ENCODE data around the gene MRPS10.
"Not testable (repeated sequence)": the region's sequence is repeated elsewhere in the genome, so short reads cannot be mapped to it uniquely, and the experiment has no call there.

MRPS10 gene

DNA sequence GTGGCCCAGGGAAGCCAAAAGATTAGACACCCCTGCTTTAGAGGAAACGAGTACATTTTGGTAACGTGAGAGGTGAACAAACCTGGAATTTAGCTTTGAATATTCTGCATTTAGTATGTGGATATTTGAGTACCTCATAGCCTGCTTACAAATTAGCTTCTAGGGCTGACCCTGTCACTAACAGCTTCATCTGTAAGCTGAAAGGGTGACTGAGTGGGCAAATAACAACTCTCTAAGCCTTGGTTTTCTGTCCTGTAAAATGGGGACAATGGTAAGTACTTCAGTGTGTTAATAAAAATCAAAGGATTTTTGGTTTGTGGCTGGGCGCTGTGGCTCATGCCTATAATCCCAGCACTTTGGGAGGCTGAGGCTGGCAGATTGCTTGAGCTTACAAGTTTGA, 14.5 kb downstream of the MRPS10 start:
- DNase-seq: no peak

- not testable (repeated sequence) for DNase-seq
These were observed 15.3 kb downstream of the MRPS10 start for GRCh38 chr6:42202131-42202915.

DNA sequence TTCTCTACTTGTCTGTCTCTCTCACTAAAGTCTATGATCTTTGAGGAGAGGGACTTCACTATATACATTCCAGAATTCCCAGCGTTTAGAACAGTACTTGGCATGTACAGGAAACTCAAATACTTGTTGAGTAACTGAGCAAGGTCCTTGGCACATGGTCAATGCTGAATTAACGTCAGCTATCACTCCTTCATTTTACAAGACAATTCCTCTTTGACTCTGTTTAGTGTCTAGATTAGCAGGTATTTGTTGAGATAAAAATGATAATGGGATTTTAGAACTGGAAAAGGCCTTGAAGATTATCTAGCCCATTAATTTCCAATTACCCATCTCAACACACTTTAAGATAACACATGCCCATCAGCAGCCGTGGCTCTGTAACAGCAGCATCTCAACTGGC, 16.3 kb downstream of the MRPS10 start:
- DNase-seq: no peak

GRCh38 chr6:42200035-42200434, 17.6 kb downstream of the MRPS10 start:
- no peak for DNase-seq

DNA sequence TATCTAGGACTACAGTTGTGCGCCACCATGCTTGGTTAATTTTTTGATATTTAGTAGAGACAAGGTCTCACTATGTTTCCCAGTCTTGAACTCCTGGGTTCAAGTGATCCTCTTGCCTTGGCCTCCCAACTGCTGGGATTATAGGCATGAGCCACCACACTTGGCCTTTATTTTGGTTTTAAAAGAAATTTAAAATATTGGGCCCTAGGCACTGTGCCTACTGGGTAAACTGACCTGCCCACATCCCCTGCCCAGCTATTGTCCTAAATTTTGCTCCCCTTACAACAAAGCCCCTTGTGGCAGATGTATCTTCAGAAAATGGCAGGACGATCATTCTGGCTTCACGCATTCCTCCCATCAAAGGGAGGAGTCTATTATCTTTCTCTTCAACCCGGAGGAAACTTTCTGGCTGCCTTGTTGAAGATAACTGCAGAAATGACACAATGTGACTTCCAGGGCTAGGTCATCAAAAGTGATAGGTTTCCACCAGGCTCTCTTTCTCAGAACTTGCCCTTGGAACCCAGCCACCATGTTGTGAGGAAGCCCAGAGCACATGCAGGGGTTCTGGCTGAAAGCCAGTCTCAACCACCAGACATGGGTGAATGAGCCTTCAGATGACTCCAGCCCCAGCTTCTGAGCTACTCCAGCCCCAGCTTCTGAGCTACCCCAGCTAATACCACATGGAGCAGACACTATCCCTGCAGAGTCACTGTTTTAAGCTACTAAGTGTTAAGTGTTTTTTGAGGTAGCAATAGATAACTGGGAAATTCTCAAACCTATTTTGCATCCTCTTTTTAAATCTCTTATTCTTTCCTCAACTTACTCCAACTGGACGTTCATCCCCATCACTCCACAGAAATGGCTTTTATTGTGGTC, 18.3 kb downstream of the MRPS10 start:
- DNase-seq: no peak

DNA sequence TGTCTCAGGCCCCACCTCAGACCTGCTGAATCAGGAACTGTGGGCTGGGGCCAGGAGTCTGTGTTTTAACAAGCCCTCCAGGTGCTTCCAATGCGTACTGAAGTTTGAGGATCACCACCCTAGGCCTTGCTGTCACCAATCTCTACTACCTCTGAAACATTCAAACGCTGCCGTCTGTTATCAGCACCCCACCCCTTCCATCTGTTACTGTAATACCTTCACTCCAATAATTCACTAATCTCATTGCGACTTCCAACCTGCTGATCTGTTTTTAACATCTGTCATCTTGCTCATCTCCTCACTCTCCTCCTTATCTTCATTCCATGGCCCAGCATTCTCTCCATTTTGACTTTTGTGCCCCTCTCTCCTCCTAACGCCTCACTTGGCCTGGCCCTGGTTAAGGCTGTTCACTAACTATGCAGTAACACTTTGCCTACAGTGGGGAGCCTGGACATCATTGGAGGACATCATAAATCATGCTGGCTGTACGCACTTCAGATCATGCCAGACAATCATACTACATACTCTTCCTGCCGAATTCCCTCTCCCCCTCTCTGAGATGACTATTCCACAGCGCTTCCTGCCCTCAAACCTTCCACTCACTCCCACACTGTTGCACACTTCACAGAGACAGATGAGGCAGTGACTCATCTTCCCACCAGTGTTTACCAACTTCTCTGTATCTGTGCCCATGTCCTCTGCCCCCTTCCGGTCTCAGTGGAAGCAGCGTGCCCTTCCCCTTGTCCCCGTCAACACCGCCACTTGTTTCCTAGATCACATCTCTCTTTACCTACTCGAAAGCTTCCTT, 19.9 kb downstream of the MRPS10 start:
- no peak for DNase-seq

- no peak for DNase-seq
These were observed 22.2 kb downstream of the MRPS10 start for GRCh38 chr6:42195415-42195814.

DNA sequence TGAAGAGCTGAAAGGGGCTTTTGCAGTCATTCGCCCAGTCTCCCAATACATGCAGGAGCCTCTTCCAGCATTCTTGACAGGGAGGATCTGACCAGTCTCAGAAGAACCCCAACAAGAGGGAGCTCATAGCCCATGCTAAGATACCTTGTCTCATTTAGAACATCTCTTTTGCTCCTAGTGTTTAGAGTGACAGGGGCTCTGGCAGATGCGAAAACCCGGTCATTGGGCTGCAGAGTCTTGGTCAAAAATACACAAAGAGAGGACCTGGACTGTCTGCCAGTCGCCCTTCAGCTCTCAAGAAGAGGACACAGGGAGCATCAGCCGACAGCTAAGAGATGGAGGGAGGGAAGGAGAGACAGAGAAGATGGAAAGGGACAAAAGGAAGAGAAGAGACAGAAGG, 23.6 kb downstream of the MRPS10 start:
- no peak for DNase-seq

- DNase-seq: no peak
These were observed 24.2 kb downstream of the MRPS10 start for GRCh38 chr6:42193491-42193894.

GRCh38 chr6:42192385-42192784, 25.3 kb downstream of the MRPS10 start:
- not testable (repeated sequence) for DNase-seq

DNA sequence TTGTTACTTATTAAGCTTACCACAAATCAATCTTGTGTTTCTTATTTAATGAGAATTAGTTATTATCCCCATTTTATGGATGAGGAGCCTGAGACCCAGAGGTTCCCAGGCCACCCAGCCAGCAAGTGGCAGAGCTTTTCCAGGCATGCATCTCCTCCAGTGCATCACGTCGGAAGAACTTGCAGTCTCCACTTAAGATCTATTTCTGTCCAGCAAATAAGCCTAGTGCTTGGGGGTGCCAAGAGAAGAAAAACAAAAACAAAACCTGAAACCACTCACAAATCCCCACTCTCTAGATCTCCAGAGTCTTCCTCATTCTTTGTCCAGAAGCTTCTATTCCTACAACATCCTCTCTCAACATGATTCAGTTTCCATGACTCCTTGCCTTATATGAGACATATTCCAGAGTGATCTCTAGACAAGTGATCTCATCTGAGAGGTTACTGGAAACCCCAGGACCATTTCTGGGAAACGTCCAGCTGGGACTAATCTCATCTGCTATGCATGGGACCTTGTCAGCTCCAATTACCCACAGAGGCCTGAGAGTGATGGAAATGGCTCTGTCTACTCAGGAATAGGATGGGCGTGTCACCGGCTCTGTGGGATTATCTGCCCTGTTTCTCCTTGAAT, 27.0 kb downstream of the MRPS10 start:
- DNase-seq: no peak

DNA sequence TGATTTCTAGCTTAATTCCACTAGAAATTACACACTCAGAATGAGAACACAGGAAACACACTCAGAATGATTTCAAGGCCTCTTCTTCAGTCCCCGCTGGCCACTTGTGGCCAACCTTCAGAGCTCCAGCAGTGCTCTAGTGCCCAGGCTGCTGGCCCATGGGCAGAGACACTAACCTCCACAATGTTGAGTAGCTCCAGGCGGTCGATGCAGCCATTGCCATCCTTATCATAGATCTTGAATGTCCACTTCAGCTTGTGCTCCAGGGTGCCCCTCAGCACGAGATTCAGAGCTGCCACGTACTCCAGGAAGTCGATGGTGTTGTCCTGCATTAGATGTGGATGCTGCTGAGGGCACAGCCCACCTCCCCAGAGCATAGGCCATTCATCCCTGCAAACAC, 29.3 kb downstream of the MRPS10 start:
- no peak for DNase-seq

- DNase-seq: no peak
These were observed 32.1 kb downstream of the MRPS10 start for GRCh38 chr6:42185597-42185996.

DNA sequence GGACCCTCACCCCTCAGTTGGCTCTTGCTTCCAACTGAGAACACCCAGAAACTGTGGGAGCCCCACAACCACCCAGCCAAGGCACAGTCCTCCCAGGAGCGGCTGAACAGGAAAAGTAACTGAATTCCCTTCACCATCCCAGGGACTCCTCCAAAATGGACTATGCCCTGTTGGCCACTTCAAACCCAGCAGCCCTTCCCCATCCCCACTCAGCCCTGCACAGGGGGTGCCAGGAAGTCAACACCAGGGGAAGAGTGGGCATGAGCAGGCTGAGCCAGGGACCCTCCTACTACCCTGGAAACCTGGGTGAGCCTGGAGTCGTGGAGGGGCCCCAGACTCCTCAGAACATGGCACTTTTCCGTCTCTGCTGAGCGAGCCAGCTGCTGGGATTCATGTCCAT, 33.2 kb downstream of the MRPS10 start:
- DNase-seq: no peak

GRCh38 chr6:42182101-42182500, 35.6 kb downstream of the MRPS10 start:
- DNase-seq: no peak

- no peak for DNase-seq
These were observed 37.7 kb downstream of the MRPS10 start for GRCh38 chr6:42179945-42180313.

GRCh38 chr6:42179261-42179944, 38.3 kb downstream of the MRPS10 start:
- no peak for DNase-seq

GRCh38 chr6:42177514-42178364, 39.9 kb downstream of the MRPS10 start:
- DNase-seq: no peak

DNA sequence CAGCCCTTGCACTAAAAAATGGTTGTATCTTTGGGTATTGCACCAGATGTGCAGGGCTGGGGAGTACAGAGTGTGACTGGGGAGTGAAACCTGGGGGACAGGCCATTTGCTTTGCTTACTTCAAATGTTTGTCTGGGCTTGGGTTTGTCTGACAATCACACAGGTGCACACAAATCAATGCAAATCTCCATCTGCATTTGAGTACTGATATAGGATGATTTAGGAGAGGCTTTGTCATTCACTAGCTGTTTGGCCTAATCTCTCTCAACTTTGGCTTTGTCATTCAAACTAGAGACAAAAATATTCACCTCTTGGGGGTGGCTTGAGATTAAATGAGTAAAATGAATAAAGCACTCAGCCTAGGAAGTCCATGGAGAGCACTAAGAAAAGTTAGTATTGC, 40.7 kb downstream of the MRPS10 start:
- DNase-seq: no peak

DNA sequence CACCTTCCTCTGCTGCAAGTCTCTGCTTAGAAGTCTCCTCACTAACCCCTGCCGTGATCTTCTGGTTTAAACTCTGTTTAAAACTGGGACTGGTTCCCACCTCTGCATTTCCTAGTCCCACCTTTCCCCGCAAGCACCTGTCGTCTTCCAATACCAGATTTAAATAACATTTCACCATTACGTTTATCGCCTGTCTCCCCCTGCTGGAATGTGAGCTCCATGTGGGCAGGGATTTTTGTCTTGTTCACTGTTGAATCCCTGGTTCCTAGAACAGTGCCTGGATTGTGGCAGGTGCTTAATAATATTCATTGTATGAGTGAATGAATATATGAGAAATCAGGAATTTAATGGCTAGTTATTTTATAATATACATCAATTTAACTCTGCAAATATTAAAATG, 41.8 kb downstream of the MRPS10 start:
- no peak for DNase-seq

- no peak for DNase-seq
These were observed 44.6 kb downstream of the MRPS10 start, which contains the start of gene GUCA1A for GRCh38 chr6:42173101-42173500. TSS of gene GUCA1A (plus strand) at chr6:42173364. CDS start at chr6:42173614, 250 bp downstream.
